Measurements from ENCODE around the gene FOXRED2. TPM values are rescaled to one million over a fixed set of nuclear protein-coding genes. Genes with fewer than 3 reads are reported as not detected.

Gene FOXRED2
- total RNA-seq, 3 donors from 2014 or later: 2.8 to 8.6 (median 6.4) TPM

- no peak for DNase-seq
- TF ChIP-seq CTCF (IDR thresholded peaks at IDR 0.05): no peak
- Histone ChIP-seq H3K9me3 (no peaks in the 10 kb centered on the region), H3K4me1 (ENCODE audit: low read depth) (no peaks in the 10 kb centered on the region), H3K4me3 (no peak overlapping the region), H3K36me3 (ENCODE audit: low read depth) (no peaks in the 10 kb centered on the region)
- peak; percentile 34 for ATAC-seq
- intact Hi-C loops (cut with DNase I, micrococcal nuclease): loop anchor here in 1 of 2 donors (10.0 kb wide), 2 partner anchors 226 to 306 kb away; partner anchors contain the start of gene IFT27
These were observed 41.8 kb upstream of the FOXRED2 start for GRCh38 chr22:36548606-36549005.

GRCh38 chr22:36546932-36547331 is 40.1 kb upstream of the FOXRED2 start:
- Histone ChIP-seq H3K4me1 (ENCODE audit: low read depth) (no peaks in the 10 kb centered on the region), H3K9me3 (no peaks in the 10 kb centered on the region), H3K4me3 (no peak overlapping the region), H3K36me3 (ENCODE audit: low read depth) (no peaks in the 10 kb centered on the region)
- DNase-seq (no peak), ATAC-seq (no peak)
- intact Hi-C loops (cut with DNase I, micrococcal nuclease): loop anchor here in 1 of 2 donors (10.0 kb wide), 2 partner anchors 228 to 308 kb away; partner anchors contain the start of gene IFT27
- no peak for TF ChIP-seq CTCF (IDR thresholded peaks at IDR 0.05)

- Histone ChIP-seq H3K4me3 (no peak overlapping the region), H3K36me3 (ENCODE audit: low read depth) (no peaks in the 10 kb centered on the region), H3K4me1 (ENCODE audit: low read depth) (no peaks in the 10 kb centered on the region), H3K9me3 (no peaks in the 10 kb centered on the region)
- intact Hi-C loops (cut with DNase I, micrococcal nuclease): loop anchor here in 1 of 2 donors (10.0 kb wide), 2 partner anchors 229 to 309 kb away; partner anchors contain the start of gene IFT27
- peak; percentile 64 for ATAC-seq
- no peak for TF ChIP-seq CTCF (IDR thresholded peaks at IDR 0.05)
- DNase-seq: peak in 1 of 3 donors; percentile 22
These were observed 39.4 kb upstream of the FOXRED2 start for GRCh38 chr22:36546092-36546804.

- intact Hi-C loops (cut with DNase I, micrococcal nuclease): loop anchor here in 1 of 2 donors (10.0 kb wide), 2 partner anchors 231 to 311 kb away; partner anchors contain the start of gene IFT27
- H3K9me3 ChIP-seq: no peaks in the 10 kb centered on the region
- no peaks in the 10 kb centered on the region for H3K4me1 ChIP-seq (ENCODE audit: low read depth)
- H3K36me3 ChIP-seq (ENCODE audit: low read depth): no peaks in the 10 kb centered on the region
- TF ChIP-seq CTCF (IDR thresholded peaks at IDR 0.05): no peak
- DNase-seq (no peak), ATAC-seq (no peak)
- no peak overlapping the region for H3K4me3 ChIP-seq
These were observed 37.3 kb upstream of the FOXRED2 start for GRCh38 chr22:36544107-36544620.

- ATAC-seq: peak; percentile 19
- Histone ChIP-seq H3K36me3 (ENCODE audit: low read depth) (no peaks in the 10 kb centered on the region), H3K4me3 (no peak overlapping the region), H3K4me1 (ENCODE audit: low read depth) (no peaks in the 10 kb centered on the region), H3K9me3 (no peaks in the 10 kb centered on the region)
- no peak for DNase-seq
- no peak for TF ChIP-seq CTCF (IDR thresholded peaks at IDR 0.05)
- intact Hi-C loops (cut with DNase I, micrococcal nuclease): loop anchor here in 1 of 2 donors (10.0 kb wide), 2 partner anchors 233 to 313 kb away; partner anchors contain the start of gene IFT27
These were observed 35.1 kb upstream of the FOXRED2 start for GRCh38 chr22:36541831-36542411.

Data from mucosa of descending colon (tissue), 3 donors.